ENCODE results near the gene CDK5RAP1.

GRCh38 chr20:33337531-33338165 is 63.7 kb downstream of the CDK5RAP1 start:
- TF ChIP-seq POLR2A (IDR thresholded peaks at IDR 0.05; ENCODE audit: low read depth, low read length) = no peak
- no peak for TF ChIP-seq POU2F2 (IDR thresholded peaks at IDR 0.05; ENCODE audit: low read depth, low read length)
- no peak for TF ChIP-seq POLR2AphosphoS5 (IDR thresholded peaks at IDR 0.05; ENCODE audit: low read depth, low read length)
